Right lobe of liver (tissue), 4 donors: ENCODE results near the gene CCDC30.

Experiments used
- POLR2A ChIP-seq: fragments of 450-650 bp; IDR thresholded peaks from one replicate; pipeline ENCODE4 v1.6.1; 2017; ENCODE audit warnings: antibody characterized with exemption, mild to moderate bottlenecking
- TF ChIP-seq, protein P1 (sequence below), 4 donors: fragments of 200-600 bp in 3 of 4; fragments of 450-650 bp in 1 of 4; IDR thresholded peaks; one replicate each; pipeline versions ENCODE4 v1.5.1 to v1.8.0; 2016 to 2022; ENCODE audit warnings: antibody characterized with exemption in 4 of 4, mild to moderate bottlenecking in 2 of 4
- donor health status: DM: no; HTN: no; CAD: no.
- donor health status: DM: no; HTN: no; CAD: no.
- donor health status: DM: no; HTN: yes; CAD: no.

GRCh38 chr1:42430286-42431135 lies 32.6 kb upstream of the CCDC30 start:
- TF ChIP-seq, protein P1, sequence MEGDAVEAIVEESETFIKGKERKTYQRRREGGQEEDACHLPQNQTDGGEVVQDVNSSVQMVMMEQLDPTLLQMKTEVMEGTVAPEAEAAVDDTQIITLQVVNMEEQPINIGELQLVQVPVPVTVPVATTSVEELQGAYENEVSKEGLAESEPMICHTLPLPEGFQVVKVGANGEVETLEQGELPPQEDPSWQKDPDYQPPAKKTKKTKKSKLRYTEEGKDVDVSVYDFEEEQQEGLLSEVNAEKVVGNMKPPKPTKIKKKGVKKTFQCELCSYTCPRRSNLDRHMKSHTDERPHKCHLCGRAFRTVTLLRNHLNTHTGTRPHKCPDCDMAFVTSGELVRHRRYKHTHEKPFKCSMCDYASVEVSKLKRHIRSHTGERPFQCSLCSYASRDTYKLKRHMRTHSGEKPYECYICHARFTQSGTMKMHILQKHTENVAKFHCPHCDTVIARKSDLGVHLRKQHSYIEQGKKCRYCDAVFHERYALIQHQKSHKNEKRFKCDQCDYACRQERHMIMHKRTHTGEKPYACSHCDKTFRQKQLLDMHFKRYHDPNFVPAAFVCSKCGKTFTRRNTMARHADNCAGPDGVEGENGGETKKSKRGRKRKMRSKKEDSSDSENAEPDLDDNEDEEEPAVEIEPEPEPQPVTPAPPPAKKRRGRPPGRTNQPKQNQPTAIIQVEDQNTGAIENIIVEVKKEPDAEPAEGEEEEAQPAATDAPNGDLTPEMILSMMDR (IDR thresholded peaks at IDR 0.05): no peak
- TF ChIP-seq POLR2A: no peak
